Pulmonary artery endothelial cell (primary cell): ENCODE measurements around the gene NMT1. TPM values are rescaled to one million over a fixed set of nuclear protein-coding genes. Genes with fewer than 3 reads are reported as not detected.
A peak's percentile ranks its signal among the peaks of the same experiment; 100 is the strongest.

Experiments used
- DNase-seq: peaks from one replicate; pipeline ENCODE4 v3.0.0-alpha.2; 2011; ENCODE audit warnings: low read depth, low spot score
- total RNA-seq: library from RNA; depleted of rRNA; stranded (reverse); fragments of >200 nt; gene quantifications from 2 replicates; pipeline ENCODE4 v1.2.3, GENCODE V29; 2014

Gene NMT1
- total RNA-seq, 1 donor from 2014 or later = 74.8 TPM

DNA sequence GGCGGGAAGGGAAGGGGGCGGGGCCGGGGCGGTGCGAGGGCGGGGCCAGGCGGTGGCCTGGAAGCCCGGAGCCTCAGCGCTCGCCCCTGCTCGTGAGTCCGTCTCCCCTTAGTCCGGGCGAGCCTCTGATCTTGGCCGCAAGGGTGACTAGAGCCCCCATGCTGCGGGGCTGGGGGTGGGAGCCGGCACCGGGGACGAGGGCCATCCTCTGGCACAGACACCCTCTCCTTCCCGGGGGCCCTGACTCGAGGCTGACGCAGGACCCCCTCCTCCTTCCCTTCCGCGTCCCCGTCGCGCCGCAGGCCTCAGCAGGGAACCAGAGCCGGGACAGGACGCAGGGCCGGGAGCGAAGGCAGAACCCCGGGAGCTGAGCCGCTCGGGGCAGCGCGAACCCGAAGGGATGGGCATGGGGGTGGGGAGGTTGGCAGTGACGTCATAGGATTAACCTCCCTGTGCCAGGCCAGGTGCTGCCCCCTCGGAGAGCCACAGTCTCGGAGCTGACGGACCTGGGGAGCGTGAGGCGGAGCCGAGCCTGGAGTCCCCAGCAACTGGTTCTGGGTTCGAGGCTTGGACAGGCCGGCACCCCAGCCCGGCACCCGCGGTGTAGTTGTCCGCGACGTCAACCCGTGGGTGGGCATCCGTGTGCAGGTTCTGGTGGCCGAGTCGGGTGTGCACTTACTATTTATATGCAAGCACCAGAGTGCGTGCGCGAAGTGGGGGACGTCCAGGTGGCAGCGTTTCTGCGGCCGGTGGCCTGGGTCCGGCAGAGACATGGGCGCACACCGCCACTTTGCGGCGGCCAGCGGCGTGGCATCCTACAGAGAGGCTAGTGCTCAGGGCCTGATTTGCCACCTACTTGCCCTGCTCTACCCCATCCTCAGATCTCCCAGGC is 71.7 kb downstream of the NMT1 start:
- no peak for DNase-seq

- DNase-seq = peak; percentile 90
These were observed 74.3 kb downstream of the NMT1 start, which contains the start of gene ACBD4 for GRCh38 chr17:45135192-45135977. TSS of gene ACBD4 (plus strand) at chr17:45135687. CDS start at chr17:45136145, 458 bp downstream.

- DNase-seq = no peak
These were observed 75.1 kb downstream of the NMT1 start for GRCh38 chr17:45135978-45136791.

- no peak for DNase-seq
These were observed 75.9 kb downstream of the NMT1 start for GRCh38 chr17:45136846-45137560.

DNA sequence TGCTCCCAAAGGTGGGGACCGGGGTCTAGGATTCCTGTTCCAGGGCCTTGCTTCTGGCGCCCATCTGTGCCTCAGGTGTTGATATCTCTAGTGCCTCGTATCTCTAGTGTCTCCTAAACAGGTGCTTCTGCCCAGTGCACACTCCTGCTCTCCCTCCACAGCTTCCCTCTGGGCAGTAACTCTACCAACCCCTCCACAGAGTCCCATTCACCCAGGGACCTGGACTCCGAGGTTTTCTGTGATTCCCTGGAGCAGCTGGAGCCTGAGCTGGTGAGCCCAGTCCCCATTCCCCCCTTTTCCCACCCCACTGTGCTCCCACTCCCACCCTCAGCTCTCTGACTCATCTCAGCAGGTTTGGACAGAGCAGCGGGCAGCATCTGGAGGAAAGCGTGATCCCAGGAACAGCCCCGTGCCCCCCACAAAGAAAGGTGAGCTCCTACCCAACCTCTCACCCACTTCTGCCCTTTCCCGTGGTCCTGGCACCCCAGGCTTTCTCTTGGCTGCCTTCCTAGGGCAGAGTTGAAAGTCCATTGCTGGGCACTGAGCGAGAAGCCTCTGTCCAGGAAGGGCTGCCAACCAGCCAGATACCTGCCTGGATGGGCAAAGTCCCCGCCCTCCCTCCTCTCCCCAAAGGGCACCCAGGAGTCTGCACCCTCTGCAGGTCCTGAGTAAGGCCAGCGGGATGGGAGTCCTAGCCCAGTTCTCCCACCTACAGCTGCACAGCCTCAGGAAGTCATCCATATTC is 76.6 kb downstream of the NMT1 start:
- DNase-seq = no peak

DNA sequence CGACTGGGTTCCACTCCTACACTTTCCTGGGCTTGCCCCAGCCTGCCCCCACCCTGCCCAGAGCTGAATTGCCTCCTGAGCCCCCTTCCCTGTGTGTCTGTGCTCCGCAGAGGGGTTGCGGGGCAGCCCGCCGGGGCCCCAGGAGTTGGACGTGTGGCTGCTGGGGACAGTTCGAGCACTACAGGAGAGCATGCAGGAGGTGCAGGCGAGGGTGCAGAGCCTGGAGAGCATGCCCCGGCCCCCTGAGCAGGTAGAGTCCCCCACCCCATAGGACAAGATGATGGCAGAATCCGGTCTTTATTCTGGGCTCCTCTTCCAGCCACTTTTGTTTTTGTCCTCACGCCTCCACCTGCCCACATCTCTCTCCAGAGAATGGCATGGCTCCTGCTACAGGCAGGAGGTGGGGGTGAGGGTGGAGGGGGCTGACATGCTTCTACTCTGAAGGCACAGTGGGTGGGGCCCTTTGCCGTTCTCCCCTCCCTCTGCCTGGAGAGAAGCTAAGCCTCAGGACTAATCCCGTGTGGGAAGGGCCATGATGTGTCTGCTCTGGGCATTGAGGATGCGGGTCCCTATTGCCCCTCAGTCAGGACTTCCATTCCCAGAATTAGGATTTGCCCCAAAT is 77.9 kb downstream of the NMT1 start:
- DNase-seq = no peak

GRCh38 chr17:45139533-45139920 is 78.4 kb downstream of the NMT1 start:
- DNase-seq = no peak

- DNase-seq = no peak
These were observed 82.1 kb downstream of the NMT1 start for GRCh38 chr17:45143094-45143670.

GRCh38 chr17:45143767-45144198 is 82.7 kb downstream of the NMT1 start:
- no peak for DNase-seq

DNA sequence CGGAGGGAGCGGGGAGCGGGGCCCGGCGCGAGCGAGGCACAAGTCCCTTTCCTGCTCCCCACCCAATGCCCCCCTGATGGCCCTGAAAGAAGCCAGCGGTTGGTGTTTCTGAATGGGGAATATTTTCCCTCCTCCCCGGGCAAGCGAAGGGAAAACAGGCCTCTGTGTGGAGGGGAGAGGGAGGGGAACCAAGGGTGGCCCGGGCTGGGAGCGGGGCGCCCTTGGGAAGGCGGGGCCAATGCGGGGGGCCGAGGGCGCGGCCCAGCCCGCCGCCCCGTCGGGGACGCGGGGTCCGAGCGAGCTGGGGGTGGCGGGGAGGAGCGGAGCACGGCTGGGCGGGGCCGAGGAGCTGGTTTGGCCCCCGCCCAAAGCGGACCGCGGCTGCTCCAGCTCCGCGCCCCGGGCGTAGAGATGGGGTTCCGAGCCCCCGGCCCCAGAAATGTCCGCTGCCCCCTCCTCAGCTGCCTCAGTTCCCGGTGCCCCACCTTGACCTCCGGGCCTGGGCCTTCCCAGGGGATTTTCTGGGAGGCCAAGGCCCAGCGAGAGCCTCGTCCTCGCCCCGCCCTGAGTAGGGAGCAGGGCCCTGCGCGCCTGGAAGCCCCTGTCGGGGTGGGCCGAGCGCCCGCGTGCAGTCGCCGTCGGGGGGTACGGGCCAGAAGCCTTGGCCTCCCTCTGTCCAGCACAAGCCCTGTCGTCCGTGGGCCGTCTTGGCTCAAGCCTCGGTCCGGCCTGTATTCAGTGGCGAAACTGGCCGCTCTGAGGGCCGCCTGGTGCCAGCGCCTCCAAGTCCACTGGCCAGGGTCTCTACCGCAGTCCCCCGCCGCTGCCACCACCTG is 83.3 kb downstream of the NMT1 start:
- DNase-seq = no peak

DNA sequence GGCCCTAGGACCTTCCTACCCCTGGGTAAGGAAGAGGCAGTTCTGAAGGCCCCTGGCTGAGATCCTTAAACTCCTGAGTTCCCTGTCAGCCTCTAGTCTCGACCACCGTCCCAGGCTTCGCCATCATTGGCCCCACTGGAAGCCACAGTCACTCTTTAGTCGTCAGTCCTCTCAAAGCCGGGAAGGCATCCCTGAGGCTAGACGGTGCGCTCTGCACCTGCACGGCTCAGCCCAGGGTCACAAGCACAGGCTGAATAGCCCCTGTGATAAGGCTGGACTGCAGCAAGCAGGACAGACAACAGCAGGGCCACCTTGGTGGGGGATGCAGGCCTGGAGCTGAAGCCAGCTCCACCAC is 83.9 kb downstream of the NMT1 start:
- no peak for DNase-seq

DNA sequence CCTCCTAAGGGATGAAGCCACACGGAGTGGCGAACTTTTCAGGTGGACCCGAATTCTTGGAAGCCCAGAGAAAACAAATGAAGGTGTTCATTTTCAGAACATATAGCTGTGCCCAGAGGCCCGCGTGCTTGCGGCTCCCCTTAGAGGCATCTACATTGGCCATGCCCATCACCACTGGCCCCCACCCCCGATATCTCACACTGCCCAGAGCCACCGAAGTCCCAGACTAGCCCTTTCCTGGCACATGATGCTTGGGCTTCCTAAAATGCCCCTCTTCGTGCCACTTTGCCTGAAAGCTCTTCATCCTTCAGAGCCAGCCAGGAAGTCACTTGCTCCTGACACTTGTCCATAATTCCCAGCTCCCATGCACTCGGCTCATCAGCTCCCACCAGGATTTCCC is 85.0 kb downstream of the NMT1 start:
- DNase-seq = no peak

DNA sequence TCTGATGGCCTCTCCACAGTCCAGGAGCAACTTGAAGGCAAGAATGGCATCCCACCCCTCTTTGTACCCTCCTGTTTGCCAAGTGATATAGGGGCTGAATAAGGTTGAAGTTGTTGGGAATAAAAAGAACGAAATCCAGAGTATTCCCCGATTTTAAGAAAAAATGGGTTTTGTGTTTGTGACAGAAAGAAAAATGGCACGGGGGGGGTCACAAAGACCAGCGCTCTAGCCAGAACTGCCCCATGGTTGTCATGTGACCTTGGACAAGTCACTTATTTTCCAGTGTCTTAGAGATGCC is 85.4 kb downstream of the NMT1 start:
- no peak for DNase-seq

GRCh38 chr17:45146890-45147580 is 85.9 kb downstream of the NMT1 start:
- DNase-seq = no peak

GRCh38 chr17:45147581-45148182 is 86.6 kb downstream of the NMT1 start:
- DNase-seq = peak; percentile 78

GRCh38 chr17:45148183-45149036 is 87.3 kb downstream of the NMT1 start, which contains the start of gene HEXIM1:
TSS of gene HEXIM1 (plus strand) at chr17:45148475. CDS start at chr17:45149191, 716 bp downstream.
- peak; percentile 99 for DNase-seq
